CD14-positive monocyte (primary cell): ENCODE data around the gene MPPED1. TPM values are rescaled to one million over a fixed set of nuclear protein-coding genes. Genes with fewer than 3 reads are reported as not detected.

ENCODE experiments used
- DNase-seq, 3 donors: peaks; one replicate each; pipeline ENCODE4 v3.0.0-alpha.2; 2011 to 2022
- H2AFZ ChIP-seq: 2 replicates; pipeline ENCODE4 v1.6.0; 2012; ENCODE audit warnings: mild to moderate bottlenecking, low read depth, low read length, inconsistent platforms; ENCODE audit not compliant: insufficient read depth, poor library complexity, severe bottlenecking
- H3K27ac ChIP-seq, 2 donors: 1 replicate in 1 of 2; 2 replicates in 1 of 2; pipeline ENCODE4 v1.5.1; 2012 to 2013; ENCODE audit warnings: low read length in 2 of 2, control low read depth in 1 of 2, inconsistent platforms in 1 of 2, low read depth in 1 of 2, mild to moderate bottlenecking in 1 of 2
- H3K27me3 ChIP-seq, 2 donors: one replicate each; pipeline versions ENCODE4 v1.6.0 to v1.6.1; 2011 to 2013; ENCODE audit warnings: low read length in 2 of 2; ENCODE audit not compliant: control insufficient read depth in 2 of 2, insufficient read depth in 2 of 2
- H3K36me3 ChIP-seq, 2 donors: replicated peaks in 1 of 2; 1 replicate in 1 of 2; 2 replicates in 1 of 2; pipeline versions ENCODE4 v1.5.1 to v1.6.1; 2012 to 2013; ENCODE audit warnings: low read length in 2 of 2, control low read depth in 1 of 2, inconsistent platforms in 1 of 2, mild to moderate bottlenecking in 1 of 2; ENCODE audit not compliant: insufficient read depth in 2 of 2, control insufficient read depth in 1 of 2
- H3K4me1 ChIP-seq, 2 donors: 1 replicate in 1 of 2; 2 replicates in 1 of 2; pipeline versions ENCODE4 v1.5.1 to v1.6.1; 2012 to 2013; ENCODE audit warnings: low read length in 2 of 2, control low read depth in 1 of 2, inconsistent platforms in 1 of 2, mild to moderate bottlenecking in 1 of 2, moderate library complexity in 1 of 2; ENCODE audit not compliant: insufficient read depth in 2 of 2, control insufficient read depth in 1 of 2
- H3K4me2 ChIP-seq: replicated peaks from 2 replicates; pipeline ENCODE3; 2012; ENCODE audit warnings: low read length, moderate library complexity, mild to moderate bottlenecking; ENCODE audit not compliant: poor library complexity, severe bottlenecking; ENCODE audit errors: extremely low read depth
- H3K4me3 ChIP-seq, 3 experiments: fragments of 200-600 bp in 1 of 3; sonication (generic) in 1 of 3; replicated peaks in 1 of 3; 1 replicate in 2 of 3; 2 replicates in 1 of 3; pipeline ENCODE4 v1.5.1; 2011 to 2013; ENCODE audit warnings: low read length in 3 of 3, mild to moderate bottlenecking in 3 of 3, control low read depth in 2 of 3, low read depth in 2 of 3, inconsistent platforms in 1 of 3, moderate library complexity in 1 of 3
- H3K79me2 ChIP-seq: 2 replicates; pipeline ENCODE4 v1.6.0; 2012; ENCODE audit warnings: mild to moderate bottlenecking, control low read depth, inconsistent platforms, low read length, moderate library complexity; ENCODE audit not compliant: insufficient read depth
- H3K9ac ChIP-seq: 2 replicates; pipeline ENCODE4 v1.6.0; 2017; ENCODE audit warnings: low read length, mild to moderate bottlenecking; ENCODE audit not compliant: insufficient read depth, poor library complexity, severe bottlenecking
- H3K9me3 ChIP-seq, 2 donors: replicated peaks in 1 of 2; 1 replicate in 1 of 2; 2 replicates in 1 of 2; pipeline versions ENCODE4 v1.5.1 to v1.6.1; 2012 to 2013; ENCODE audit warnings: low read length in 2 of 2, control low read depth in 1 of 2; ENCODE audit not compliant: control insufficient read depth in 1 of 2, insufficient read depth in 1 of 2
- H4K20me1 ChIP-seq: 2 replicates; pipeline ENCODE4 v1.6.0; 2012; ENCODE audit warnings: mild to moderate bottlenecking, low read length, control low read depth, moderate library complexity; ENCODE audit not compliant: insufficient read depth
- H3K27ac Mint-ChIP-seq, 7 donors: one replicate each; pipeline ENCODE4 v1.8.0; 2020; ENCODE audit warnings: mild to moderate bottlenecking in 7 of 7, mixed read lengths in 7 of 7, moderate library complexity in 6 of 7, inconsistent platforms in 2 of 7
- H3K27me3 Mint-ChIP-seq, 3 donors: one replicate each; pipeline ENCODE4 v1.8.0; 2021 to 2022; ENCODE audit warnings: low read depth in 3 of 3, mild to moderate bottlenecking in 3 of 3, mixed read lengths in 3 of 3, moderate library complexity in 3 of 3, inconsistent platforms in 1 of 3
- H3K36me3 Mint-ChIP-seq, 2 donors: one replicate each; pipeline ENCODE4 v1.8.0; 2020; ENCODE audit warnings: mixed read lengths in 2 of 2, inconsistent platforms in 1 of 2, mild to moderate bottlenecking in 1 of 2
- H3K4me1 Mint-ChIP-seq: one replicate; pipeline ENCODE4 v1.8.0; 2020; ENCODE audit warnings: mild to moderate bottlenecking, mixed read lengths
- H3K4me3 Mint-ChIP-seq, 2 donors: one replicate each; pipeline ENCODE4 v1.8.0; 2020; ENCODE audit warnings: mild to moderate bottlenecking in 2 of 2, mixed read lengths in 2 of 2, moderate library complexity in 1 of 2
- H3K9me3 Mint-ChIP-seq, 7 donors: one replicate each; pipeline ENCODE4 v1.8.0; 2020 to 2022; ENCODE audit warnings: mixed read lengths in 7 of 7, mild to moderate bottlenecking in 6 of 7, moderate library complexity in 6 of 7, inconsistent platforms in 2 of 7
- CTCF ChIP-seq: fragments of 200-600 bp; IDR thresholded peaks from one replicate; pipeline ENCODE4 v1.8.0; 2022; ENCODE audit warnings: antibody characterized with exemption, mild to moderate bottlenecking
- WGBS: methylation state at CpG from one replicate; pipeline ENCODE4 v1.1.5; 2013; ENCODE audit warnings: missing lambda C conversion rate; ENCODE audit not compliant: insufficient coverage; 5-methylcytosine and 5-hydroxymethylcytosine counted together
- intact Hi-C, 2 donors: fragments of 100-400 bp; cut with micrococcal nuclease; formaldehyde crosslinking; loops; one replicate each; pipeline versions ENCODE4 v1.15.0 to v1.15.1; 2023
- polyA plus RNA-seq, 3 donors: library from polyadenylated mRNA; depleted of rRNA in 1 of 3; unstranded in 2 of 3; stranded (reverse) in 1 of 3; fragments of 300-500 nt in 2 of 3; fragments of >200 nt in 1 of 3; fragmentation: Illumina TruSeq in 2 of 3; gene quantifications; 1 replicate in 2 of 3; 2 replicates in 1 of 3; pipeline ENCODE4 v1.2.3, GENCODE V29; 2012 to 2021

Gene MPPED1
- polyA plus RNA-seq, 3 donors, result not detected

DNA sequence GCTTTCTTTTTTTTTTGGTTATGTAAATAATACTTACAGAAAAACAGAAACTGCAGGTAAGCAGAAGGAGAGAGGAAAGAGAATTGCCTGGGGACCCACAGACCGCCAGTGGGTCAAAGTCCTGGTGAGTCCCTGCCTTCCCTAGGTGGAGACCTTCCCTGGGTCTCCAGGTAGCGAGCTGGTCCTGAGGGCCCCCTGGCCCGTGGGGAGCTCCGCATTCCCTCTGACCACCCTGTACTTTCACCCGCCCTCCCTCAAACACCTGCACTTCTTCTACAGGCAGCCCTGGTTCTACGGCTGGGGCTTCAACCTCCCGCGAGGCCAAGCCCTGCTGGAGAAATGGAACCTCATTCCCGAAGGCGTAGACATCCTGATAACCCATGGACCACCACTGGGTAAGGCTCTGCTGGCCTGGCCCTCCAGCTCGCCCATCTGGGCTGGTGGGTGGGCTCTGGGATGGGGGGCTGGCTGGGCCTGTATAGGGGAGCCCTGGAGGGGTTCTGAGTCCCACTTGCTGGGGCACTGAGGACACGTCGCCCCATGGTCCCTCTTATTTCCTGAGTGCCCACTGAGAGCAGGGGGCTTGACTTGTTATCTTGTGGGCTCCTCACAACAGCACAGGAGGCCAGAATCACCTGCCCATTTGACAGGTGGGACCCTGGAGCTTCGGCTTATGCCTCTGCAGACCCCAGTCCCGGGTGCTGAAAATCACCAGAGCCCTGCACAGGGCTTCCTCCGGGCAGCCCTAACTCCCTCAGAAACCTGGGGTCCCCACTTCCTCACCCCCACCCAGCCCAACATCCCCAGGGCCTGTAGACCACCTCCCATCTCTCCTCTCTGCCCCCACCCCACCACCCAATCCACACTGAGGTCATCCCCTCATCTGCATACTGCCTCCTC is 86.4 kb downstream of the MPPED1 start:
- no peak for DNase-seq
- intact Hi-C loops, result no loop called here
- H4K20me1 ChIP-seq, result no peaks in the 10 kb centered on the region
- H3K4me2 ChIP-seq, result no peak overlapping the region
- no peaks in the 10 kb centered on the region for H3K27me3 ChIP-seq
- TF ChIP-seq CTCF, result no peak
- H3K27ac ChIP-seq, result no peak overlapping the region
- H3K4me3 Mint-ChIP-seq, result no peak overlapping the region
- H3K36me3 ChIP-seq, result no peaks in the 10 kb centered on the region
- no peak overlapping the region for H2AFZ ChIP-seq
- no peak overlapping the region for H3K27ac Mint-ChIP-seq
- peaks cover 3 to 22% (median 7%) of the 10 kb centered on the region in 7 donors for H3K9me3 Mint-ChIP-seq
- WGBS, result 90% methylated on average over 14 of the region's 16 CpGs
- H3K79me2 ChIP-seq, result no peaks in the 10 kb centered on the region
- H3K36me3 Mint-ChIP-seq, result no peaks in the 10 kb centered on the region
- peaks cover 0 to 9% of the 10 kb centered on the region in 2 donors for H3K9me3 ChIP-seq
- no peak overlapping the region for H3K9ac ChIP-seq
- peaks cover 0 to 6% (median under 1%) of the 10 kb centered on the region in 3 donors for H3K27me3 Mint-ChIP-seq
- no peaks in the 10 kb centered on the region for H3K4me1 Mint-ChIP-seq
- no peak overlapping the region for H3K4me3 ChIP-seq
- no peaks in the 10 kb centered on the region for H3K4me1 ChIP-seq

DNA sequence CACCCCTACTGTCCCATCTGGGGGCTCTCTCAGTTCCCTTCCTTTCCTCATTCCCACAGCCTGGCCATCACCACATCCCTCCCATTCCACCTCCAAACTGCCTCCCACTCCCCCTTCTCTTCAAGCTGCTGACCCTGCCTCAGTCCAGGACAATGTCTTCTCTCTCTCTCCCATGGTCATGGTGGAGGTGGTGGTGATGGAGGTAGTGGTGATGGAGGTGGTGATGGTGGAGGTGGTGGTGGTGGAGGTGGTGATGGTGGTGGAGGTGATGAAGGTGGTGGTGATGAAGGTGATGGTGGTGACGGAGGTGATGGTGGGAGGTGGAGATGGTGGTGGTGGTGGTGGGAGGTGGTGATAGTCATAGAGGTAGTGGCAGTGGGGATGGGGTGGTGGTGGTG is 87.0 kb downstream of the MPPED1 start:
- peaks cover 0 to 9% of the 10 kb centered on the region in 2 donors for H3K9me3 ChIP-seq
- TF ChIP-seq CTCF, result no peak
- H3K4me3 ChIP-seq, result no peak overlapping the region
- H3K4me1 ChIP-seq, result no peaks in the 10 kb centered on the region
- H3K36me3 ChIP-seq, result no peaks in the 10 kb centered on the region
- no peaks in the 10 kb centered on the region for H3K4me1 Mint-ChIP-seq
- no peak overlapping the region for H3K9ac ChIP-seq
- H3K79me2 ChIP-seq, result no peaks in the 10 kb centered on the region
- no peak overlapping the region for H3K27ac Mint-ChIP-seq
- H4K20me1 ChIP-seq, result no peaks in the 10 kb centered on the region
- no peak for DNase-seq
- H3K36me3 Mint-ChIP-seq, result no peaks in the 10 kb centered on the region
- intact Hi-C loops, result no loop called here
- peaks cover 0 to 6% (median 3%) of the 10 kb centered on the region in 3 donors for H3K27me3 Mint-ChIP-seq
- H3K4me3 Mint-ChIP-seq, result no peak overlapping the region
- H2AFZ ChIP-seq, result no peak overlapping the region
- peaks cover 3 to 22% (median 7%) of the 10 kb centered on the region in 7 donors for H3K9me3 Mint-ChIP-seq
- 100% methylated on average over 1 of the region's 1 CpG for WGBS
- H3K27me3 ChIP-seq, result no peaks in the 10 kb centered on the region
- no peak overlapping the region for H3K27ac ChIP-seq
- no peak overlapping the region for H3K4me2 ChIP-seq
